Uterus (tissue), 4 donors: Measurements from ENCODE around the gene NEB. TPM values are rescaled to one million over a fixed set of nuclear protein-coding genes. Genes with fewer than 3 reads are reported as not detected.

ENCODE experiments used
- DNase-seq, 2 donors: peaks; one replicate each; pipeline ENCODE4 v3.0.0-alpha.2; 2019 to 2020
- H3K27ac ChIP-seq, 2 donors: fragments of 200-600 bp; sonication (generic); 1 replicate in 1 of 2; 2 replicates in 1 of 2; pipeline ENCODE4 v1.5.1; 2016 to 2018
- H3K27me3 ChIP-seq, 2 donors: fragments of 200-600 bp; sonication (generic); one replicate each; pipeline ENCODE4 v1.5.1; 2018 to 2019; ENCODE audit warnings: control low read depth in 1 of 2
- H3K36me3 ChIP-seq, 2 donors: fragments of 200-600 bp; sonication (generic); one replicate each; pipeline ENCODE4 v1.5.1; 2019; ENCODE audit warnings: control low read depth in 1 of 2
- H3K4me1 ChIP-seq, 2 donors: fragments of 200-600 bp; sonication (generic); one replicate each; pipeline ENCODE4 v1.5.1; 2018 to 2019; ENCODE audit warnings: control low read depth in 1 of 2
- H3K4me3 ChIP-seq, 2 donors: fragments of 200-600 bp; sonication (generic); 1 replicate in 1 of 2; 2 replicates in 1 of 2; pipeline ENCODE4 v1.5.1; 2018 to 2019; ENCODE audit warnings: mild to moderate bottlenecking in 1 of 2
- H3K9me3 ChIP-seq, 2 donors: fragments of 200-600 bp; sonication (generic); one replicate each; pipeline ENCODE4 v1.5.1; 2019; ENCODE audit warnings: control low read depth in 1 of 2
- CTCF ChIP-seq, 4 experiments: fragments of 200-600 bp in 2 of 4; fragments of 450-650 bp in 2 of 4; sonication (generic) in 2 of 4; IDR thresholded peaks; one replicate each; pipeline ENCODE4 v1.5.1; 2016 to 2019; ENCODE audit warnings: antibody characterized with exemption in 4 of 4, mild to moderate bottlenecking in 2 of 4, moderate library complexity in 1 of 4
- POLR2A ChIP-seq, 2 donors: fragments of 450-650 bp; IDR thresholded peaks; one replicate each; pipeline ENCODE4 v1.6.1; 2016; ENCODE audit warnings: antibody characterized with exemption in 2 of 2, mild to moderate bottlenecking in 1 of 2, moderate library complexity in 1 of 2
- intact Hi-C: fragments of 100-400 bp; cut with DNase I; formaldehyde crosslinking; loops from one replicate; pipeline ENCODE4 v1.15.1; 2023; ENCODE audit warnings: low total_unique reads
- total RNA-seq, 4 donors: library from RNA; depleted of rRNA in 3 of 4; stranded (reverse); fragments of >200 nt in 3 of 4; gene quantifications; one replicate each; pipeline versions ENCODE4 v1.1.0 to v1.2.4, GENCODE V29; 2014 to 2023
- donor health status: DM: yes; HTN: yes; CAD: no.

NEB gene
- total RNA-seq, 4 donors from 2014 or later: under 0.01 to 2.2 (median 0.84) TPM

GRCh38 chr2:151630372-151630771 is 103.9 kb downstream of the NEB start:
- H3K36me3 ChIP-seq: no peaks in the 10 kb centered on the region
- no peak for DNase-seq
- no peaks in the 10 kb centered on the region for H3K4me1 ChIP-seq
- H3K4me3 ChIP-seq: no peak overlapping the region
- no peak overlapping the region for H3K27ac ChIP-seq
- no peak for TF ChIP-seq POLR2A (IDR thresholded peaks at IDR 0.05)
- no peak for TF ChIP-seq CTCF (IDR thresholded peaks at IDR 0.05)
- no peaks in the 10 kb centered on the region for H3K9me3 ChIP-seq
- intact Hi-C loops: no loop called here
- no peaks in the 10 kb centered on the region for H3K27me3 ChIP-seq

- intact Hi-C loops: no loop called here
- no peak for DNase-seq
- H3K4me3 ChIP-seq: no peak overlapping the region
- TF ChIP-seq CTCF (IDR thresholded peaks at IDR 0.05): no peak
- no peak for TF ChIP-seq POLR2A (IDR thresholded peaks at IDR 0.05)
- H3K4me1 ChIP-seq: no peaks in the 10 kb centered on the region
- H3K36me3 ChIP-seq: no peaks in the 10 kb centered on the region
- no peaks in the 10 kb centered on the region for H3K27me3 ChIP-seq
- H3K9me3 ChIP-seq: no peaks in the 10 kb centered on the region
- H3K27ac ChIP-seq: no peak overlapping the region
These were observed 106.9 kb downstream of the NEB start for GRCh38 chr2:151627353-151627752.

GRCh38 chr2:151624271-151624670 is 110.0 kb downstream of the NEB start:
- H3K36me3 ChIP-seq: no peaks in the 10 kb centered on the region
- H3K9me3 ChIP-seq: no peaks in the 10 kb centered on the region
- H3K4me1 ChIP-seq: no peaks in the 10 kb centered on the region
- H3K4me3 ChIP-seq: no peak overlapping the region
- no peaks in the 10 kb centered on the region for H3K27me3 ChIP-seq
- DNase-seq: no peak
- intact Hi-C loops: no loop called here
- TF ChIP-seq POLR2A (IDR thresholded peaks at IDR 0.05): no peak
- no peak for TF ChIP-seq CTCF (IDR thresholded peaks at IDR 0.05)
- no peak overlapping the region for H3K27ac ChIP-seq

GRCh38 chr2:151623631-151624030 is 110.6 kb downstream of the NEB start:
- Histone ChIP-seq H3K27me3 (no peaks in the 10 kb centered on the region), H3K9me3 (no peaks in the 10 kb centered on the region), H3K4me1 (no peaks in the 10 kb centered on the region), H3K36me3 (no peaks in the 10 kb centered on the region), H3K27ac (no peak overlapping the region), H3K4me3 (no peak overlapping the region)
- no peak for TF ChIP-seq CTCF (IDR thresholded peaks at IDR 0.05)
- no peak for TF ChIP-seq POLR2A (IDR thresholded peaks at IDR 0.05)
- intact Hi-C loops: no loop called here
- DNase-seq: no peak

- no peaks in the 10 kb centered on the region for H3K36me3 ChIP-seq
- H3K27ac ChIP-seq: no peak overlapping the region
- H3K27me3 ChIP-seq: no peaks in the 10 kb centered on the region
- no peak for DNase-seq
- intact Hi-C loops: no loop called here
- H3K4me3 ChIP-seq: no peak overlapping the region
- H3K4me1 ChIP-seq: no peaks in the 10 kb centered on the region
- no peaks in the 10 kb centered on the region for H3K9me3 ChIP-seq
- TF ChIP-seq CTCF (IDR thresholded peaks at IDR 0.05) (no peak), POLR2A (IDR thresholded peaks at IDR 0.05) (no peak)
These were observed 113.5 kb downstream of the NEB start for GRCh38 chr2:151620761-151621160.
